Ectodermal cell (in vitro differentiated cells): Measurements from ENCODE around the gene ARSG.
"Not testable (repeated sequence)": the region's sequence is repeated elsewhere in the genome, so short reads cannot be mapped to it uniquely, and the experiment has no call there.

Source experiments
- H3K27ac ChIP-seq: 2 replicates; pipeline ENCODE4 v1.7.0; 2013; ENCODE audit warnings: mild to moderate bottlenecking, low read depth, low read length; ENCODE audit not compliant: insufficient read depth, poor library complexity, severe bottlenecking
- H3K27me3 ChIP-seq: 2 replicates; pipeline ENCODE4 v1.7.0; 2013; ENCODE audit warnings: mild to moderate bottlenecking, low read length; ENCODE audit not compliant: insufficient read depth, control insufficient read depth, poor library complexity, severe bottlenecking
- H3K36me3 ChIP-seq: one replicate; pipeline ENCODE4 v1.7.0; 2013; ENCODE audit warnings: low read length; ENCODE audit not compliant: control insufficient read depth, insufficient read depth
- H3K4me1 ChIP-seq: one replicate; pipeline ENCODE4 v1.7.0; 2013; ENCODE audit warnings: low read length; ENCODE audit not compliant: control insufficient read depth, insufficient read depth
- H3K4me3 ChIP-seq: 2 replicates; pipeline ENCODE4 v1.7.0; 2013; ENCODE audit warnings: low read depth, low read length, control low read depth; ENCODE audit not compliant: insufficient read depth
- H3K9me3 ChIP-seq: 2 replicates; pipeline ENCODE4 v1.7.0; 2013; ENCODE audit warnings: mild to moderate bottlenecking, low read length, moderate library complexity; ENCODE audit not compliant: control insufficient read depth
- WGBS, 2 experiments: methylation state at CpG; one replicate each; pipeline ENCODE4 v1.1.7; 2013; ENCODE audit warnings: missing lambda C conversion rate in 2 of 2; 5-methylcytosine and 5-hydroxymethylcytosine counted together

ARSG gene

DNA sequence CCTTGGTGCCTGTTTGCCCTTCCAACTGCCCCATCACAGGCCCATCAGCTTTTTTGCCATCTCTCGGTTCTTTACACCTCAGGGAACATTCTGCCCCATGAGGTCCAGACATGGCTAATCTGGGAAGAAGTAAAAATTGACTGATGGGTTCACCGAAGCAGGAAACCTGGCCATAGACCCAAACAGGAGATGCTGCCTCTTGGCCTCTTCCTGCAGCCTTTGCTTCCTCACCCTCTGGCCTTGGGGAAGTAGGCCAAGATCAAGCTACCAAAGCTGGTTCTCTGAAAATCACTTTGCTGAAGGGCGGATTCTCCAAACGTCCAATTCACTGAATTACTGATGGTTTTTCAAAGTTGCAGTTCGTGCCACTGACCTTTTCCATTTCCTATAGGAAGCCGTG, 56.1 kb downstream of the ARSG start:
- no peaks in the 10 kb centered on the region for H3K36me3 ChIP-seq
- no peak overlapping the region for H3K4me3 ChIP-seq
- peaks cover 11% of the 10 kb centered on the region for H3K4me1 ChIP-seq
- no peaks in the 10 kb centered on the region for H3K27me3 ChIP-seq
- no peaks in the 10 kb centered on the region for H3K9me3 ChIP-seq
- no peak overlapping the region for H3K27ac ChIP-seq
- WGBS, 2 experiments: 93 to 96% methylated on average over 6 of the region's 6 CpGs

GRCh38 chr17:68349157-68349556, 57.9 kb downstream of the ARSG start:
- H3K9me3 ChIP-seq: no peaks in the 10 kb centered on the region
- 72 to 83% methylated on average over 3 to 4 of the region's 4 CpGs for WGBS, 2 experiments
- H3K4me3 ChIP-seq: no peak overlapping the region
- no peaks in the 10 kb centered on the region for H3K27me3 ChIP-seq
- no peaks in the 10 kb centered on the region for H3K36me3 ChIP-seq
- H3K27ac ChIP-seq: no peak overlapping the region
- peaks cover 11% of the 10 kb centered on the region for H3K4me1 ChIP-seq

DNA sequence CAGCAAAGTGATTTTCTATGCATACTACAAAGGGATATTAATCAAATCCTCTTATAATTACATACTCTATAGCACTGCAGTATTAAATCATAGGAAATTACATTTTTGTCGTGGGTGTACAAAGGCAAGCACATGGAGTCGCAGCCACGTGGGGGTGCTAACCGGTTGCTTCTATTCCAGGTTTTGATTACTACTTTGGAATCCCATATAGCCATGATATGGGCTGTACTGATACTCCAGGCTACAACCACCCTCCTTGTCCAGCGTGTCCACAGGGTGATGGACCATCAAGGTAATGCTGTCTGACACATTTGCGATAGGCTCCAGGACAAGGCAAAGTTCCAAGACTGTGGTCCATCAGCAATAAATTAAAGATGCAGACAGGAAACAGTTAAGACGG, 60.1 kb downstream of the ARSG start:
- Histone ChIP-seq H3K27ac (no peak overlapping the region), H3K4me1 (peaks cover 10% of the 10 kb centered on the region), H3K36me3 (no peaks in the 10 kb centered on the region), H3K9me3 (no peaks in the 10 kb centered on the region), H3K27me3 (no peaks in the 10 kb centered on the region), H3K4me3 (no peak overlapping the region)
- WGBS, 2 experiments: 95 to 96% methylated on average over 7 of the region's 7 CpGs

DNA sequence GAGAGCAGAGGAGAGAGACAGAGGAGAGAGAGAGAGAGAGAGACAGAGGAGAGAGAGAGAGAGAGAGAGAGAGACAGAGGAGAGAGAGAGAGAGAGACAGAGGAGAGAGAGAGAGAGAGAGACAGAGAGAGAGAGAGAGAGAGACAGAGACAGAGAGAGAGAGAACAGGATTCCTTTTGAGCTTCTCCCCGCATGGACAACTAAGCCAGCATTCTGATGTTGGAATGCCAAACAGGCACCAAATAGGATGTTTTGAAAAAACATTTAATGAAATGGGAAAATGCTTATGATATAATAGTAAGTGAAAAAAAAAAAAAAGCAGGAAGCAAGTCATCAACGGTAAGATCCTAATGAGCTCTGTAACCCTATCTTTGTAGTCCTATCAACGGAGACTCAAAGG, 60.7 kb downstream of the ARSG start:
- no peak overlapping the region for H3K27ac ChIP-seq
- no peaks in the 10 kb centered on the region for H3K27me3 ChIP-seq
- 95 to 96% methylated on average over 3 of the region's 3 CpGs for WGBS, 2 experiments
- H3K4me3 ChIP-seq: no peak overlapping the region
- no peaks in the 10 kb centered on the region for H3K9me3 ChIP-seq
- H3K4me1 ChIP-seq: peaks cover 4% of the 10 kb centered on the region
- H3K36me3 ChIP-seq: no peaks in the 10 kb centered on the region

GRCh38 chr17:68352671-68353070, 61.4 kb downstream of the ARSG start:
- H3K27me3 ChIP-seq, H3K4me3 ChIP-seq, H3K9me3 ChIP-seq, H3K27ac ChIP-seq, H3K36me3 ChIP-seq, H3K4me1 ChIP-seq: not testable (repeated sequence)
- WGBS, 2 experiments: 96 to 97% methylated on average over 8 to 9 of the region's 9 CpGs

- H3K27ac ChIP-seq: no peak overlapping the region
- no peaks in the 10 kb centered on the region for H3K4me1 ChIP-seq
- no peaks in the 10 kb centered on the region for H3K27me3 ChIP-seq
- WGBS, 2 experiments: 95 to 97% methylated on average over 3 to 4 of the region's 4 CpGs
- no peaks in the 10 kb centered on the region for H3K36me3 ChIP-seq
- H3K9me3 ChIP-seq: no peaks in the 10 kb centered on the region
- no peak overlapping the region for H3K4me3 ChIP-seq
These were observed 61.8 kb downstream of the ARSG start for GRCh38 chr17:68353111-68353521.

- H3K4me3 ChIP-seq, H3K27ac ChIP-seq, H3K27me3 ChIP-seq, H3K4me1 ChIP-seq, H3K9me3 ChIP-seq, H3K36me3 ChIP-seq: not testable (repeated sequence)
- 82 to 93% methylated on average over 2 of the region's 2 CpGs for WGBS, 2 experiments
These were observed 63.0 kb downstream of the ARSG start for GRCh38 chr17:68354311-68354710.

DNA sequence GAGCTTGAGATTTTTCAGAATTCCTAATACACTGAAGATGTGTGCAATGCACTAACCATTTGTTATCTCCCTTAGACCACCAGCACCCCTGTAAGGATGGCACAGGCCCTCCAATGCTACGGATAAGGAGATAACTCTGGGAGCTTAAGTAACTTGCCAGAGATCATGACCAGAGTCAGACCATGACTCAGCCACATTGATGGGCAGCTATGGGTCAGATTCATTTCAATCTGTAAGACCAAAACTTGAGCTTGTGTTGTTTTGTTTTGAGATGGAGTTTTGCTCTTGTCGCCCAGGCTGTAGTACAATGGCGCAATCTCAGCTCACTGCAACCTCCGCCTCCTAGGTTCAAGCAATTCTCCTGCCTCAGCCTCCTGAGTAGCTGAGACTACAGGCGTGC, 63.8 kb downstream of the ARSG start:
- H3K36me3 ChIP-seq, H3K9me3 ChIP-seq, H3K27me3 ChIP-seq, H3K27ac ChIP-seq, H3K4me3 ChIP-seq, H3K4me1 ChIP-seq: not testable (repeated sequence)
- 92 to 99% methylated on average over 5 of the region's 5 CpGs for WGBS, 2 experiments

DNA sequence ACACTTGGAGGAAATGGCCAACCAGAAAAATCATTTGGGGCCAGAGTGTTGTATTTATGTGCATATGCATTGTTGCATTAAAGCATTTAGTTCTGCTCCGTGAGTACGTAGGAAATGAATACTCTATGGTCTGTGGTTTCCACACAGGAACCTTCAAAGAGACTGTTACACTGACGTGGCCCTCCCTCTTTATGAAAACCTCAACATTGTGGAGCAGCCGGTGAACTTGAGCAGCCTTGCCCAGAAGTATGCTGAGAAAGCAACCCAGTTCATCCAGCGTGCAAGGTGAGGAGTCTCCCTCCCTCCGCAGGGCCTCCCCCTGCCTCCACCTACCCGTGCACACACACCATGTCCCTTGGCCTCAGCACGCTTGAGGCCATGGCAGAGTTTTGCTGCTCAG, 65.2 kb downstream of the ARSG start:
- H3K4me3 ChIP-seq: no peak overlapping the region
- H3K36me3 ChIP-seq: no peaks in the 10 kb centered on the region
- H3K9me3 ChIP-seq: no peaks in the 10 kb centered on the region
- 96% methylated on average over 8 of the region's 8 CpGs for WGBS, 2 experiments
- H3K27ac ChIP-seq: no peak overlapping the region
- no peaks in the 10 kb centered on the region for H3K27me3 ChIP-seq
- peaks cover 4% of the 10 kb centered on the region for H3K4me1 ChIP-seq

GRCh38 chr17:68356949-68357455, 65.7 kb downstream of the ARSG start:
- Histone ChIP-seq H3K4me1 (peaks cover 4% of the 10 kb centered on the region), H3K36me3 (no peaks in the 10 kb centered on the region), H3K27ac (no peak overlapping the region), H3K27me3 (no peaks in the 10 kb centered on the region), H3K9me3 (no peaks in the 10 kb centered on the region), H3K4me3 (no peak overlapping the region)
- 93 to 95% methylated on average over 3 of the region's 3 CpGs for WGBS, 2 experiments

- Histone ChIP-seq H3K27me3 (no peaks in the 10 kb centered on the region), H3K27ac (no peak overlapping the region), H3K36me3 (no peaks in the 10 kb centered on the region), H3K9me3 (no peaks in the 10 kb centered on the region), H3K4me1 (peaks cover 4% of the 10 kb centered on the region), H3K4me3 (no peak overlapping the region)
- WGBS, 2 experiments: 94% methylated on average over 3 to 4 of the region's 4 CpGs
These were observed 66.6 kb downstream of the ARSG start for GRCh38 chr17:68357886-68358285.
